ENCODE data around the gene KIRREL1.

Gene KIRREL1

DNA sequence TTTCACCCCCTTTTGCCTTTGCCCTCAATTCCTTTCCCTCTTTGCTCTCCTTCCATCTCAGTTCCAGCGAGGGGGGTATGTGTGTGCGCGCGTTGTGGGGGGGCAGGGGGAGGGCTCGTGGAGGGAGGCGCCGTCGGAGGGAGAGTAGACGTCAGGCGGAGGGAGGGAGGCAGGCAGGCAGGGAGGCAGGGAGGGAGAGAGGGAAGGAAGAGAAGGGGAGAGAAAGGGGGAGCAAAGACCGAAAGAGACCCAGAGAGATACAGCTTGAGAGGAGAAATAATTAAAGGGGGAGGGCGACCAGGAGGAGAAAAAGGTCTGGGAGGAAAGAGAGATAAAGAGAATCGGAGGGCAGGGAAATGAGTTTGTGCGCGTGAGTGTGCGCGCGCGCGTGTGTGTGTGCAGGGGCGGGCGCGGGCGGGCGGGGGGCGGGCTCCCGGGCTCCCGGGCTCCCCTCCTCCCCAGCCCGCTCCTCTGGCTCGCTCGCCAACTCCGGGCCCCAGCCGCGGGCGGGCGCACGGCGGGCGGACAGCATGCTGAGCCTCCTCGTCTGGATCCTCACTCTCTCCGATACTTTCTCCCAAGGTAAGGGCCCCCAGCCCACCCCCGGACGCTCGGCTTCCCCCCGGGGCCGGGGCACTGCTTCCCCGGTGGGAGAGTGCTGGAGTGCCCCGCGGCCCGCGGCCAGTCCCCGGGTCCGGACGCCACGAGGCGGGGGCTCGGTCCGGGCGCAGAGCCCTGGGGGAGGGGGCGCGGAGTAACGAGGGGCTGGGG, at the start of gene KIRREL1:
TSS of gene KIRREL1 (plus strand) at position 499 of the 771 bp plus-strand sequence. CDS start at position 531, 32 bp downstream.
- no peak for DNase-seq

DNA sequence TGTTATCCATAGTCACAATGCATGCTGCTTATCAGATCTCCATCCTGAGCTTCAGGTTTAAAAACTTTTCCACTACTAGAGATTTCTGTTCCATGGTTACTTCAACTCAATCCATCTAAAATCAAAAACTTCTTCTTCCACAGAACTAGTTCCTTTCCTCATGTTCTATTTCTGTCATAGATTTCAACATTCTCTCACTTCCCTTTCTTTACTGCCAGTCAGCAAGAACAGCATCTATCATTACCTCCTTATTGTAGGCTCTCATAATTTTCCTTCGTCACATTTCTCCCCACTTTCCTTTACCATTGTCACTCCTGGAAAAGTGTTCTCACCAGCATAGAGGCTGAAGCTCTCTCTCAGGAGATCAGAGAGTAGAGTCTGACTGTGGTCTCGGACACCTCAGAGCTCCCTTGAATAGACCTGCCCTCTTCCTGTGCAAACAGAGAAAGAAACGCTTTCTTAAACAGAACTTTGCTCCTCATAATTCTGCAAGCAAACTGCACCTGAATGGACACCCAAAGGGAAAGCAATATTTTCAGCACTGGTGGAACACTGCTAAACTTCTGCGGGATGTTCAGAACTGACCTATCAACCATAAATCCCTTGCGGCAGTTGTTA, 48.7 kb upstream of the KIRREL1 start:
- DNase-seq: peak; percentile 57 to 62

DNA sequence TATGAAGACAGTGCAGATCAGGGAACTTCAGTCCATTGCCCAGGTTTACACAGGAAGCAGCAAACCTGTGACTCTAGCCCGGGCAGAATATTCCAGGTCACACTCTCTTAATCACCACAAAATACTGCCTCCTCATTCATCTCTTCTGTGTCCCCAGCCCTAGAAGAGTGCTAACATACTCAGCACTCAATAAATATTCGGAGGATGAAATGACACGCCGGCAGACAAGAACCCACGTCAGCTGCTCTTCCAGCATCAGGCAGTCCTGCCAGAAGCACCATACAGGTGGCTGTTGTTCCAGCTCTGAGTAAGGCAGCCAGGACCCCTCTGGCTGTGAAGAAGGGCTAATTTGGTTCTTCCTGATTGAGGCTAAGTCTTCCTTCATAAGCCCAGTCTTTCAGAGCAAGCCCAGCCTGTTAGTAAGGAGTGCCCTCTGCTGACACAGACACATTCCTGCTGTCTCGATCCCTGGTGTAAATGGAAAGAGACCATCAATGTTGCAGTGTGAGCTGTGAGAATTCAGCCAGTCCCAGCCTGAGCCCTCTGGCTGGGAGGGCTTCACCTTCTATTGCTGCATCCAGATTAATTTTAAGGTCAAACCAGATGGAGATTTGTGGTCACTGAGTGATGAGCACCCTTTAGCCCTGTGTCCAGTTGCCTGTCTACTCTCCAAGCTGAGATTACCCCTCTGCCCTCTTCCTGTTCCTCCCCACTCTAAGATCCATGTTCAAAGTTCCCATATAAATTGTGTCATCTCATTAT, 45.0 kb upstream of the KIRREL1 start:
- DNase-seq: peak; percentile 53 to 66

DNA sequence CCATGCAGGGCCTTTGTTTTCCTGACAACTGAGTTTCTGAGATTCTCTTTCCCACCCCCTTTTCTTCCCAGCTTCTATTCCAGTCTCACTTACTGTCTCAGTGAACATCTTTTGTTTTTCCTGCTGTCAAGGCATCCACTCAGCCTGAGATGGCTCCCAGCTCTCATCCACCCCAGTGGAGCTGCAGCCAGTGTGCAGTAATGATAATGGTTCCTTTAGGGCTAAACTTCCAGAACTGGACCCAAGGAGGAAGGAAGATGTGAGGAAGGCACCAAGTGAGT, 44.4 kb upstream of the KIRREL1 start:
- DNase-seq: no peak

DNA sequence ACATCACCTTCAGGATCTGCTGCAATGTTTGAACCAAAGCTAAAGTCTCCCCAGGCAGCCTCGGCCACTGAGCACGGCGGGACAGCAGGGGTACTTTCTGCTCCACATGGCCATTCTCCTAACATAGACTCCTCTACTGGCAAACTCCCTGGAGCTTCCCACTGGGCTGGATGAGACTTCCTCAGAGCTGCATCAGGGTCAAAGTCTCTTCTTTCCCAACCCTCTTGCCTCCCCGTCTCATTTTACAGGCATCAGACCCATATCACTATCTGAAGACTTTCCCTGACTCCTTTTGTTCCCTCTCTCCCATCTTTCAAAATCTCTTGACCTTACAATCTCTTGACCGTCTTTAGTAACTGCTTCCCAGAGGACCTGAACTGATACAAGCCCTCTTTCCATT, 42.2 kb upstream of the KIRREL1 start:
- no peak for DNase-seq

DNA sequence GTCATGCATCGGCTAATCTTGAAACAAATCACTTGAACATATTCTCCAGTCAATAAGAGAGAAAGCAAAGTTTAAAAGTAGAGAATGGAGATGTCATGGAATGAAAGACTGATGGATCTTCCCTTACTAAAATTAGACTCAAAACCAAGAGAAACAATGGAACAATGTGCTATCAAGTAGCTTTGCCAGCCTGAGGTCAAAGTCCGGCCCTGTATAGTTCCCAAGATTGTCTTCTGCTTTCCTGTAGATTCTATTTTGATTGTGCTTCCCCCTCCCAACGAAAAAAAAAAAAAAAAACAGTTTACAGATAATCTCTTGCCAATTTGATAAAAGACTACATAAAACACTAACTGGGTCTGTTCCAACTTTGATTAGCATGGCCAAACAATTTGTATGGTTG, 40.8 kb upstream of the KIRREL1 start:
- DNase-seq: no peak

DNA sequence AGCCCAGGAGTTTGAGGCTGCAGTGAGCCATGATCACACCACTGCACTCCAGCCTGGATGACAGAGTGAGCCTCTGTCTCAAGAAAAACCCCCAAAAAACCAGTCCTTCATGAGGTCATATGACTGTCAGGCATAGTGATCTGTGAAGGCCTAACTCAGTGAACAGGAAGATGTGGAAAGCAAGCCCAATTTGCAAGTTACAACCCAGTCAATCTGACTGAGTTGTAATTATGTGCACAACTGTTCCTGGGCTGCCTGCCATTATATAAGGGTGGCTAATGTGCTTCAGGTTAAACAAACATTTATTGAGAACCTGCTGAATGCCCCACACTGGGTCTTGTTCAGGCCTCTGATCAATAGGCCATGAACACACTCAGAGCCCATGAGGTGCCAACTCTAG, 38.2 kb upstream of the KIRREL1 start:
- DNase-seq: no peak

DNA sequence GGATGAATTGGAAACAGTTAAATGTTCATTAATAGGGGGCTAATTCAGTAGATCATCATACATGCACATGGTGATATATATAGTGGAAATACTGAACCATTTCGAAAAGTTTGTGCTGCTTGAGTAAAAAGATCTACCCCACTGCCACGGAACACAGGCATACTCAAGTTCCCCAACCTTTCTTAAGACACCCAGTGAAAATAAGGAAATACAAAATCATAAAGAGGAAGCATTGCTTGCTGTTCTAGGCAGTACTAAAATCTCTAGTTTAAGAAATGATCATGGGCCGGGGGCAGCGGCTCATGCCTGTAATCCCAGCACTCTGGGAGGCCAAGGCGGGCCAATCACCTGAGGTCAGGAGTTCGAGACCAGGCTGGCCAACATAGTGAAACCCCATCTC, 37.6 kb upstream of the KIRREL1 start:
- peak; percentile 60 to 61 for DNase-seq

DNA sequence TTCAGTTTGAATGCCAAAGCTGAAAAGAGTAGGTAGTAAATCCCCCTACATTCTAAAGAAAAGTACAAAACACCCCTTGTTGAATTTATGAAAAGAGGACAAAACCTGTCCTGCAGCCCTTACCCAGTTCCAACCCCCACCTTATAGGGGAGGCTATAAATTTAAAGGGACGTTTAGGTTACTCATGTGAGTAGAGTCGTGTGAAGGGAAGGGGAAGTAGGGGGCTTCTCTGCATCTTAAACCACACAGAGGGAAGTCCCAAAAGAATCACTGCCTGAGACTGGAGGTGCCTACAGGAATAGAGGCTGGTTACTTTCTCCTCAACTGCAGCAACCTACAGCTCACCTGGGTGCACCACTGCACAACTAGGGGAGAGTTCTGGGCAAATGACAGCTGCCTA, 36.7 kb upstream of the KIRREL1 start:
- no peak for DNase-seq

DNA sequence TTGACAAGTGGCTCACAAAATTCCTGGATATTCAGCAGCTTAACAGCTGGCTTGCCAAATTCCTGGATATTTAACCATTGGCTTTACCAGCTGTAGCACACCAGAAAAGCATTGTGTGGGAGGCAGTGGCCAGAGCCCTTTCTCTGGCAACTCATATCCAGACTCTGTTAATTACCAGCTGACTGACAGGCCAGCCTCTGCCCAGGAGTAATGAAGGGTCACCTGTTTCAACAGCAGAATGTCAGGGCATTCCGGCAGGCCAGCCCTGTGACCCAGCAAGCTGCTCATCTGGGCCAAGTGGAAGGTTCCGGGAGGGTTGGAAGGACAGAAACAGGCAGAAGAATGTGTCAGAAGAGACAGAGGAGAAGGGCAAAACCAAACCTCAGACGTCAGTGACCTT, 35.2 kb upstream of the KIRREL1 start:
- no peak for DNase-seq

DNA sequence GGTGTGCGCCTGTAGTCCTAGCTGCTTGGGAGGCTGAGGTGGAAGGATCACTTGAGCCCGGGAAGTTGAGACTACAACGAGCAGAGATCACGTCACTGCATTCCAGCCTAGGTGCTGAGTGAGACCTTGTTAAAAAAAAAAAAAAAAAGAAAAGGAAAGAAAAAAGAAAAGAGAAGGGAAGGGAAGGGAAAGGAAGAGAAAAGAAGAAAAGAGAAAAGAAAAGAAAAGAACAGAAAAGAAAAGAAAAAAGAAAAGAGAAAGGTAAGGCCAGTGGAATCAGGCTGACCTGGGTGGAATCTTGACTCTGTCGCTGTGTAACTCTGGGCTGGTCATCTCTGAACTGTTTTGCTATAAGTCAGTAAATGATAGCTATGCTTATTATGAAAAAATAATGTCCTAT, 33.7 kb upstream of the KIRREL1 start:
- no peak for DNase-seq

DNA sequence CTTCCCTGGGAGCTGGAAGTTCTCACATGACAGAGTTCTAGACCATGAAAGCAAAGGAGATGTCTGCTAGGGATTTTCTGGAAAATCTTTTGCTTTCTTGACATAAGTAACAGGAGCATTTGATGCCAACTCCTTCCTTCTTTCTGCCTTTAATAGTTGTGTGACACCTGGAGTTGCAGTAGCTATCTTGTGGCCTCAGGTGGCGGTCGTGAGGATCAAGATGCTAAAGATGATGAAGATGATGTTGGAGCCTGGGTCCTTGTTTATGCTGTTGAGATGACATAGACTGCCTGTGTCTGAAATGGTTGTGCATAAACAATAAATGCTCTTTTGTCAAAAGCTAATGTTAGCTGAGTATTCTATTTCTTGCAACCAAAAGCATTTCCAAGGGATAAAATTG, 32.7 kb upstream of the KIRREL1 start:
- no peak for DNase-seq

DNA sequence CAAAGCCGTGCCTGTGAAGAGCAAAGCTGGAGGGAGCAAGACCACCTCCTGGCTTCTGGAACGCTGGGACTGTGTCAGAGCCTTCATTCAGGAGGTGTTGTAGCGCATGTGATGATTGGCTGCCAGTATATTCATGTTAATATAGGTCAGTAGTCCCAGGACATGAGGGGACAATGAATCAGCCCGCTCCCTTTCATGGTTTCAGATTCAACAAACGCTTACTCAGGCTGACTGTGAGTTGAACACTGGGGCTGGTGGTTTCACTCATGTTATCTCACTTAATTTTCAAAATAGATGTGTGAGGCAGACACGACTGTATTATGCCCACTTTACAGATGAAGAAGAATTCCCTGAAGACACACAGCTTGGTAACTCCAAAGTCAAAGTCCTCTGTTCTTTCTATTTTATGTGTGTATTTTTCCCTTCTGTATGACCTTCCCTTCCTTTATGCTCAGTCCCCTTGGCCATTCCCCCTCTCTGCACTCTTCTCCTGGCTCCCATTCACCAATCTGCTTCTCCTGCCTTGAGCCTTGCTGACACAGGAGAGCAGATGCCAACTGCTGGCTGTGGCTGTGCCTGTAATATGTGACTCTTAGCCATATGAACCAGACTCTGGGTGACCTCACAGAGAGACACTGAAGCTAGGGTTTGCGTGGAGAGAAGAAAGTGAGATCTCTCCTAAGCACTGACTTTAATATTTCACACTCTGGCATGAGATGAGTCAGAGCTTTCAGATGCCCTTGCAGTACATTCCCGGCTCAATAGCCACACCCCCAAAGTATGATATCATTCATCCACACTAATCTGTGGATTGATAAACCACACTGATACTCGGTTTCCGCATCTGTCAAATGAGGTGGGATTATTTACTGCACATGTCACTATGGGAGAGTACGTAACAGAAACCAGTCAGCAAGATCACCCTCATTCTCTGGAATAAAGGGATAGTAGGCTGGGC, 31.4 kb upstream of the KIRREL1 start:
- DNase-seq: no peak

DNA sequence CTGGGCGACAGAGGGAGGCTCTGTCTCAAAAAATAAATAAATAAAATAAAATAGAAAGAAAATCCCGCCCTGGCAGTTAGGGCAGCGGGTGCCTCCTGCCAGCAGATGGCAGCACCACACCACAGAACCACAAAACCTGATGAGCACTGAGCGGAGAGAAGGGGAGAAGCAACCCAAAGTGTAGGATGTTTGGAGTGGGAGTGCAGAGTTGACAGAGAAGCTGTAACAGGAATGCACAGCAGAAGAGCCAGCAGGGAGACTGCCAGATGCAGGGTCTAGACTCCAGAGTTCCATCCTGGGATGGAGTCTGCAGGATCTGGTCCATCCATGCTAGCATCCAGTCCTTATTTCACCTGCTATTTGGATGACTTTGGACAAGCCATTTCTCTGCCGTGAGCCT, 29.7 kb upstream of the KIRREL1 start:
- peak; percentile 21 to 32 for DNase-seq

DNA sequence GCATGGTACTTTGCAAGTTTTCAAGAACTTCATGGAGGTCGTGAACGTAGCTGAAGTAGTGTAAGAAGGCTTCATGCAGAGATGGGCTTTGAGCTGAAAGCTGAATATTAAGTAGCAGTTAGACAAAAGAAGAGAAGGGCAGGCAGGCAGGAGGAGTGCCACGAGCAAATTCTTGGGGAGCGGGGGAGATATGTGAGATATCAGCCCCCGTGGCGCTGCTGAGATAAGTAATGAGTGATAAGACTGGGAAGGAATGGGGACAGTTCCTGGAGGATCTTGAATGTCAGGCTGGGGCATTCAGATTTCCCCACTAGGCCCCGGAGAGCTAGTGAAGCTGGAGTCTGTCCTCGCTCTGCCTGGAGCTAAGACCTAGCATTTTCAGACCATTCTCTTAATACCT, 27.9 kb upstream of the KIRREL1 start:
- no peak for DNase-seq

DNA sequence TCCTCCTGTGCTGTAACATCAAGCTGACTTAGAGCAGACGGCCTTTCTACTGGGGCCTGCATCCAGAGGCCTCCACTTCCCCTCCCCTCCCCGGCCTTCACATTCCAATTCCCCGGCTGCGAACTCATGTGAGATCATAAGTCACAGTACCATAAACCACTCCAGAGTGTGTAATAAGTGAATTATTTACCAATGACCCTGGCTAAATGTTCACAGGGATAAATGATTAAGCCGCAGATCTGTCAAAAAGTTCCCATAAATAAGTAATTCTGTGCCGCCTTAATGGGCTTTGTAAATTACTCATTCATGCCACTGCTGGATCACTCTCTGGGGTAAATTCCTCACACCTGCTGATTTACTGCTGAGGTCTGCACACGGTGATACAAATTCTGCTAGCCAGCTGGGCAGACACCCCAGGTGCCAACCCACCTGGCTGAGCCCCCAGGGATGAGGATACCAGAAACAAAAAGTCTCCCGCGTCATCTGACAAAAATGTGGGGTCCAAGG, 27.4 kb upstream of the KIRREL1 start:
- no peak for DNase-seq

DNA sequence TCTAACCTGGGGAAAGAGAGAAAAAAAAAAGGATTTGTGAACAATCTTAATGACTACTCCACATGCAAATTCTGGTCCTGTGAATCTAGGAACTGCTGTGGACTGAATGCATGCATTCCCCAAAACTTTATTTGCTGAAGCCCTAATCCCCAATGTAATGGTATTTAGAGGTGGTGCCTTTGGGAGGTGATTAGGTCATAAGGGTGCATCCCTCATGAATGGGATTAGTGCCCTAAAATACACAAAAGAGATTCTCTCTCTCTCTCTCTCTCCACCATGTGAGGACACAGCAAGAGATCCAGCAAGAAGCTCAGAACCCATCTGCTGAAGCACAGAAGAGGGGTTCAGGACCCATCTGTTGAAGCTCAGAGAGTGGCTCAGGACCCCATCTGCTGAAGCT, 26.2 kb upstream of the KIRREL1 start:
- no peak for DNase-seq

DNA sequence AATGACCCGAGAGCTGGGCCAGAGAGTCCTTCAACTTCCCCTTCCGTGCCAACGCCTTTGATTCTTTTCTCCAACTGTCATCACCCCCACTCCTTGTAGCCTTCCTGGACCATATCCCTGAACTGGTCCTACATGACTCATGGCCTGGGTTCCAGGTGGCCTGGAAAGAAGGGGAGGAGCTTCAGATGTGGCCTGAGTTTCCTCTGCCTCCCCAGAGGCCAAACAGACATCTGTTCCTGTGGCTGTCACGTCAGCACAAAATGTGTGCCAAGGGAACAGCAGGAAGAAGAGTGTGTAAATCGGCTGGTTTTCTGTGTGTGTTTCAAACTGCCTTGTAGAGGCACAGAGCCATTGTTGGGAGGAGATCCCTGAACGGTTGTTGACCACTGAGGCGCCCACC, 24.9 kb upstream of the KIRREL1 start:
- no peak for DNase-seq

DNA sequence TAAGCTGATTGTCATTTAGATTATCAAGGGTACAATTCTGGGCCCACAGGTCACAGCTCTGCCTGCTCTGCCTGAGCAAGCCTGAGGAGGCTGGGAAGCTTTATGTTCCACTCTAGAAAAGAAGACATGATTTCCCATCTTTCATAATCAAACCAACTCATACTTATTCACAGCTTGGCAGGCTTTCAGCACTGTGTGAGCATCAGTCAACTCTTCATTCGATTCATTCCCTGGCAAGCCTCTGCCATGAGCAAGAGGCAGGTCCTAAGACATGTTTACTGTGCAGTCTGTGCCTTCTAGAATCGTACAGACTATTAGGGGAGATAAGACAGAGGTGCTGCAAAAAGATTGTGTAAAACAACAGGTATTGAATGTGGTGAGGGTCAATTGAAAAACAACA, 24.5 kb upstream of the KIRREL1 start:
- no peak for DNase-seq

DNA sequence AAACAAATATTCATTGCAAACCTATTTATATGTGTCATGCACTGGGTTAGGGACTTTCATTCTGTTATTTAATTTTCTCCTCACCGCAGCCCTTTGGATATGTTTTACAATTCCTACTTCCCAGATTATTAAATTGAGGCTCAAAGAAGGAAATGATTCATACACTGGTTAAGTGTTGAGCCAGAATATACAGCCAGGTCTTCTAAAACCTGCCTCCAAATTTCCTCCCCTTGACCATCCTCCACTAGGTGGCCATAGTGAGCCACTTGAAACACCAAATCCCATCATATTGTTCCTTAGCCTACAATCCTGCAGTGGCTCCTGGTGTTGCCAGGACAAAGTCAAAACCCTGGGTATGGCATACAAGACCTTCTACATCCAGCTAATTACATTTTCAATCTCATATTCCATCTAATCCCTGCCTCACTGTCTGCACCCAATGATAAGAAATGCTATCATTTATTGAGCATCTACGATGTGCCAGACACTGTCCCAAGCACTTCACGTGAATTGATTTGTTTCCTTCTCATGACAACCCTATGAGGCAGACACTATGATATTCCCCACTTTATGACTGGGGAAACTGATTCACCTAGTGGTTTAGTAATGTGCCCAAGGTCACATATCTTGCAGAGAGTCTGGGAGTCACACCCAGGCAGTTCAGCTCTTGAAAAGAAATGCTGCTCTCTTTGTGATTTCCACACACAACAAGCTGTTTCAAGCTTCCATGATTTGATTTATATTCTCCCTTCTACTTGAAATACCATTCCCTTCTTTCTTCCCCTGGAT, 23.6 kb upstream of the KIRREL1 start:
- peak in 1 of 2 experiments; percentile 10 for DNase-seq

DNA sequence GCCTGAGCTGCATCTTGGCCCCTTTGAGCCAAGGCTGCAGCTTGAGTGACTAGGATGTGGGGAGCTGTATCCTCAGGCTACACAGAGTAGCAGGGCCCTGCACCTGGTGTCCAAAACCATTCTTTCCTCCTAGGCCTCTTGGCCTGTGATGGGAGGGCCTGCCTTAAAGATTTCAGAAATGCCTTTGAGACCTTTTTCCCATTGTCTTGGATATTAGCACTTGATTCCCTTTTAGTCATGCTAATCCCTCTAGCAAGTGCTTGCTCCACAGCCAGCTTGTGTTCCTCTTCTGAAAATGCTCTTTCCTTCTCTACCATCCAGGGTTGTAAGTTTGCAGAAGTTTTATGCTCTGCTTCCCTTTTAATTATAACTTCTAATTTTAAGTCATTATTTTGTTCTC, 21.7 kb upstream of the KIRREL1 start:
- no peak for DNase-seq
